Subcutaneous adipose tissue (tissue), 4 donors: ENCODE data around the gene PRKD1. TPM values are rescaled to one million over a fixed set of nuclear protein-coding genes. Genes with fewer than 3 reads are reported as not detected.

Source experiments
- total RNA-seq, 4 donors: library from RNA; depleted of rRNA; stranded (reverse); fragments of >200 nt; gene quantifications; one replicate each; pipeline ENCODE4 v1.1.0, GENCODE V29; 2016
- TF ChIP-seq, protein P1 (sequence below): fragments of 450-650 bp; IDR thresholded peaks from one replicate; pipeline ENCODE4 v1.5.1; 2016; ENCODE audit warnings: low read depth, mild to moderate bottlenecking, control low read depth, antibody characterized with exemption, moderate library complexity

Gene PRKD1
- total RNA-seq, 4 donors from 2014 or later = 7.8 to 19.4 (median 19.1) TPM

- TF ChIP-seq, protein P1, sequence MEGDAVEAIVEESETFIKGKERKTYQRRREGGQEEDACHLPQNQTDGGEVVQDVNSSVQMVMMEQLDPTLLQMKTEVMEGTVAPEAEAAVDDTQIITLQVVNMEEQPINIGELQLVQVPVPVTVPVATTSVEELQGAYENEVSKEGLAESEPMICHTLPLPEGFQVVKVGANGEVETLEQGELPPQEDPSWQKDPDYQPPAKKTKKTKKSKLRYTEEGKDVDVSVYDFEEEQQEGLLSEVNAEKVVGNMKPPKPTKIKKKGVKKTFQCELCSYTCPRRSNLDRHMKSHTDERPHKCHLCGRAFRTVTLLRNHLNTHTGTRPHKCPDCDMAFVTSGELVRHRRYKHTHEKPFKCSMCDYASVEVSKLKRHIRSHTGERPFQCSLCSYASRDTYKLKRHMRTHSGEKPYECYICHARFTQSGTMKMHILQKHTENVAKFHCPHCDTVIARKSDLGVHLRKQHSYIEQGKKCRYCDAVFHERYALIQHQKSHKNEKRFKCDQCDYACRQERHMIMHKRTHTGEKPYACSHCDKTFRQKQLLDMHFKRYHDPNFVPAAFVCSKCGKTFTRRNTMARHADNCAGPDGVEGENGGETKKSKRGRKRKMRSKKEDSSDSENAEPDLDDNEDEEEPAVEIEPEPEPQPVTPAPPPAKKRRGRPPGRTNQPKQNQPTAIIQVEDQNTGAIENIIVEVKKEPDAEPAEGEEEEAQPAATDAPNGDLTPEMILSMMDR = no peak
Observed at GRCh38 chr14:29900609-29901350, 26.9 kb downstream of the PRKD1 start.

GRCh38 chr14:29898470-29898869 lies 29.2 kb downstream of the PRKD1 start:
- TF ChIP-seq, protein P1 = no peak

DNA sequence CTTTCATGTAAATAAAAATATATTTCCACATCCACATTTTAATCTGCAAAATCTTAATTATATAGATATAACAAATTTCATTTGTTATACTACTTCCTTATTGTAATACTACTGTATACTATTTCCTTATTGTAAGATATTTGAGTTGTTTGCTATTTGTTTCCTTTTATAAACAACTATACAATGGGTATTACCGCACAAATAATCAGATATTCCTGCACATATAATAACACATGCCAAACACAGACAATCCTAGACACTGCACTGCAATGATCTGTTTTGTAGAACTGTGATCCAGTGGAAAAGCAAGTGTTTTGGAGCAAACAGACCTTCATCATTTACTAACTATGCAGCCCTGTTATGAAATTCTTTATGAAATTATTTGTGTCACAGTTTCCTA lies 30.5 kb downstream of the PRKD1 start:
- TF ChIP-seq, protein P1 = no peak

DNA sequence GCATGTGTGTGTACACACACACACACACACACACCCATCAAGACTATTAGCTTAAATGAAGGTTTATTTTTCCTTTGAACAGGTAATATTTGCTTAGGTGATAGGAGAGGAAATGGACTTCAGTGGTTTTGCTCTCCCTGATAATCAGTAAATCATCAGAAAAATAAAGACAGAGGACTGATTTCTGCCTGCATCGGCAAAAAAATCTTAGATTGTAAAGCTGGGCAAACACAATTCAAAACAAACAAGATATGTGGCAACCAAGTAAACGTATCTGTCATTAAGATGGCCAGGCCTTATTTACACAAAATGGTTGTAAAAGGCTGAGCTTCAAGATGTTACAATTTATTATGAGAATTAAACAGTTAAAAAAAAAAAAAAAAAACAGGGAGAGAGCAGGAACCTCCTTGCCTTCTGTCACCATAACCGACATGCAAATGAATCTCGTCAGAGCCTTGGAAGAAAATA lies 31.3 kb downstream of the PRKD1 start:
- TF ChIP-seq, protein P1 = no peak

GRCh38 chr14:29895591-29896083 lies 32.0 kb downstream of the PRKD1 start:
- TF ChIP-seq, protein P1 = no peak

DNA sequence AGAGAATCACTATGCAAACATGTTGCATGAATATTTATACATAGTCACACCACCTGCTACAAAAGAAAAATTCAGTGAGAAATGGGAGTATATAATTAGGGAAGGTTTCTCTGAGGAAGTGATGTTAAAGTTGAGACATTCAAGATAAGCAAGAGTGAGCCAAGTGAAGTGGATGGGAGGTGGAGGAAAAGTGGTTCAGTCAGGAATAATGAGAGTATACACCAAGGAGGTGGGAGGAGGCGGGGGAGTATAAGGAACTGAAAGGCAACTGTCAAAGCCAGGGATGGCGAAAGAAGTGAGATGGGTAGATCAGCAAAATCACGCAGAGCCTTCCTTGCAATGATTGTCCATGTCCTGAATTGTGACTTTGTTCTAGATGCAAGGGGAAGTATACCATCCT lies 33.7 kb downstream of the PRKD1 start:
- TF ChIP-seq, protein P1 = no peak

GRCh38 chr14:29892327-29892726 lies 35.3 kb downstream of the PRKD1 start:
- TF ChIP-seq, protein P1 = no peak
